Pancreas (tissue), 10 donors: ENCODE measurements around the gene GBF1. TPM values are rescaled to one million over a fixed set of nuclear protein-coding genes. Genes with fewer than 3 reads are reported as not detected.
A peak's percentile ranks its signal among the peaks of the same experiment; 100 is the strongest.

Experiments
- ATAC-seq, 4 donors: fragments of 200-7000 bp; cut with Tn5 transposase; one replicate each; pipeline versions ENCODE4 v1.8.0 to v1.9.1; 2020; ENCODE audit warnings: mild to moderate bottlenecking in 4 of 4, moderate library complexity in 4 of 4
- DNase-seq, 6 donors: peaks; one replicate each; pipeline ENCODE4 v3.0.0-alpha.2; 2020
- FAIRE-seq: peaks from 2 replicates; lab custom pipeline; 2012; peaks lifted over from hg19 to GRCh38; lab: Jason Lieb, UNC
- H3K27ac ChIP-seq, 4 donors: fragments of 200-600 bp; sonication (generic); 1 replicate in 3 of 4; 2 replicates in 1 of 4; pipeline versions ENCODE4 v1.5.0 to v1.8.0; 2020
- H3K27me3 ChIP-seq, 4 donors: fragments of 200-600 bp; one replicate each; pipeline ENCODE4 v1.8.0; 2021
- H3K36me3 ChIP-seq, 3 donors: fragments of 200-600 bp; sonication (generic) in 1 of 3; one replicate each; pipeline versions ENCODE4 v1.5.0 to v1.8.0; 2020 to 2021
- H3K4me1 ChIP-seq, 3 donors: fragments of 200-600 bp; one replicate each; pipeline ENCODE4 v1.8.0; 2021
- H3K4me3 ChIP-seq, 4 donors: fragments of 200-600 bp; sonication (generic) in 2 of 4; one replicate each; pipeline versions ENCODE4 v1.5.0 to v1.8.0; 2020 to 2021
- H3K9me3 ChIP-seq, 4 donors: fragments of 200-600 bp; one replicate each; pipeline ENCODE4 v1.8.0; 2021
- CTCF ChIP-seq, 4 donors: fragments of 200-600 bp; sonication (generic) in 3 of 4; IDR thresholded peaks; one replicate each; pipeline versions ENCODE4 v1.5.0 to v1.8.0; 2021; ENCODE audit warnings: antibody characterized with exemption in 4 of 4
- WGBS, 2 donors: extraction: QIAGEN DNeasy Blood & Tissue Kit; methylation state at CpG; one replicate each; pipeline ENCODE4 v1.1.7; 2013; 5-methylcytosine and 5-hydroxymethylcytosine counted together
- intact Hi-C, 3 donors: fragments of 100-400 bp; cut with DNase I; formaldehyde crosslinking; loops; one replicate each; pipeline versions ENCODE4 v1.11.1 to v1.14.2; 2022
- polyA plus RNA-seq, 2 donors: library from polyadenylated mRNA; stranded (reverse); fragments of 200-250 nt; gene quantifications; one replicate each; pipeline ENCODE4 v1.2.3, GENCODE V29; 2013
- total RNA-seq, 6 donors: library from RNA; stranded (reverse); fragmentation: NEBNext Ultra II Directional in 4 of 6; extraction: Animal tissue kit (Norgen Biotek cat#: 25700) in 4 of 6; gene quantifications; one replicate each; pipeline versions ENCODE4 v1.2.1 to v1.2.4, GENCODE V29; 2021 to 2023
- donor health status: healthy with polysubstance abuse.
- donor health status: DM: no; HTN: no; CAD: no; lungs with moderate emphysema.
- donor health status: DM: no; HTN: no; CAD: no.
- donor health status: control.
- donor health status: control.
- donor health status: Bipolar disorder and iron deficiency.
- donor health status: DM: yes; HTN: yes; CAD: no.
- donor health status: DM: no; HTN: no; CAD: no.
- donor health status: DM: no; HTN: no; CAD: no.
- donor health status: DM: yes; HTN: yes; CAD: no.

The GBF1 gene
- total and polyA plus RNA-seq, 8 donors: 14.9 to 27.6 (median 18.2) TPM

GRCh38 chr10:102384606-102385429 lies 139.5 kb downstream of the GBF1 start:
- intact Hi-C loops: no loop called here
- H3K27me3 ChIP-seq: no peaks in the 10 kb centered on the region
- no peak for FAIRE-seq
- H3K4me3 ChIP-seq: no peak overlapping the region
- 59 to 68% methylated on average over 4 of the region's 4 CpGs for WGBS, 2 donors
- no peak overlapping the region for H3K27ac ChIP-seq
- no peaks in the 10 kb centered on the region for H3K4me1 ChIP-seq
- peaks cover 5 to 27% (median 17%) of the 10 kb centered on the region in 3 donors for H3K36me3 ChIP-seq
- no peaks in the 10 kb centered on the region for H3K9me3 ChIP-seq
- TF ChIP-seq CTCF (IDR thresholded peaks at IDR 0.05): no peak
- ATAC-seq: peak in 3 of 4 donors; percentile 65 to 82 (median 68)
- DNase-seq: no peak

GRCh38 chr10:102389894-102390293 lies 144.6 kb downstream of the GBF1 start:
- Histone ChIP-seq H3K36me3 (no peaks in the 10 kb centered on the region), H3K4me1 (peaks cover 0 to 3% (median 0%) of the 10 kb centered on the region in 3 donors), H3K27me3 (no peaks in the 10 kb centered on the region), H3K9me3 (no peaks in the 10 kb centered on the region), H3K27ac (no peak overlapping the region), H3K4me3 (no peak overlapping the region)
- no peak for TF ChIP-seq CTCF (IDR thresholded peaks at IDR 0.05)
- intact Hi-C loops: no loop called here
- 80 to 83% methylated on average over 3 of the region's 3 CpGs for WGBS, 2 donors
- DNase-seq (no peak), FAIRE-seq (no peak), ATAC-seq (no peak)

GRCh38 chr10:102392306-102392705 lies 147.0 kb downstream of the GBF1 start:
- Histone ChIP-seq H3K4me1 (peaks cover 0 to 16% (median 0%) of the 10 kb centered on the region in 3 donors), H3K27ac (no peak overlapping the region), H3K4me3 (no peak overlapping the region), H3K9me3 (no peaks in the 10 kb centered on the region), H3K27me3 (no peaks in the 10 kb centered on the region), H3K36me3 (no peaks in the 10 kb centered on the region)
- 80 to 86% methylated on average over 5 of the region's 5 CpGs for WGBS, 2 donors
- DNase-seq (no peak), ATAC-seq (no peak), FAIRE-seq (no peak)
- intact Hi-C loops: no loop called here
- TF ChIP-seq CTCF (IDR thresholded peaks at IDR 0.05): no peak

GRCh38 chr10:102393411-102394078 lies 148.2 kb downstream of the GBF1 start:
- H3K27ac ChIP-seq: peak overlapping the region; percentile 96 to 99 (median 98)
- intact Hi-C loops: no loop called here
- FAIRE-seq: no peak
- peak in 2 of 4 donors; percentile 86 to 95 for TF ChIP-seq CTCF (IDR thresholded peaks at IDR 0.05)
- peak overlapping the region; percentile 68 to 85 (median 76) for H3K4me3 ChIP-seq
- H3K27me3 ChIP-seq: no peaks in the 10 kb centered on the region
- no peak for DNase-seq
- WGBS, 2 donors: 22 to 27% methylated on average over 30 of the region's 30 CpGs
- no peaks in the 10 kb centered on the region for H3K36me3 ChIP-seq
- ATAC-seq: no peak
- H3K9me3 ChIP-seq: no peaks in the 10 kb centered on the region
- H3K4me1 ChIP-seq: peaks cover 0 to 20% (median 0%) of the 10 kb centered on the region in 3 donors
